AG04450 (cell line): ENCODE data around the gene ALOX5AP. TPM values are rescaled to one million over a fixed set of nuclear protein-coding genes. Genes with fewer than 3 reads are reported as not detected.

ENCODE experiments used
- CTCF ChIA-PET: fragments of 300-600, 350-600 bp; formaldehyde crosslinking; extraction: SDS; loops from one replicate; lab custom pipeline; 2022; ENCODE audit warnings: antibody characterized with exemption, inconsistent platforms; lab: Charles Lee
- POLR2A ChIA-PET: fragments of 350-600 bp; formaldehyde crosslinking; extraction: SDS; loops from one replicate; lab custom pipeline; 2021; ENCODE audit warnings: antibody characterized with exemption, inconsistent platforms; lab: Yijun Ruan, JAX
- DNase-seq: peaks from one replicate; pipeline ENCODE4 v3.0.0-alpha.2; 2011; ENCODE audit warnings: low read depth, low spot score
- H3K27ac ChIP-seq: one replicate; pipeline ENCODE4 v1.5.1; 2012; ENCODE audit warnings: low read depth, low read length, control low read depth
- H3K27me3 ChIP-seq: one replicate; pipeline ENCODE4 v1.6.0; 2012; ENCODE audit warnings: low read length; ENCODE audit not compliant: control insufficient read depth, insufficient read depth
- H3K4me3 ChIP-seq: 2 replicates; pipeline ENCODE4 v1.5.1; 2011; ENCODE audit warnings: mild to moderate bottlenecking, low read depth, low read length, control low read depth
- H3K9me3 ChIP-seq: 2 replicates; pipeline ENCODE4 v1.5.1; 2012; ENCODE audit warnings: low read length; ENCODE audit not compliant: control insufficient read depth, insufficient read depth
- CTCF ChIP-seq: IDR thresholded peaks from 2 replicates; pipeline ENCODE4 v1.5.1; 2011; ENCODE audit warnings: low read depth, low read length, control low read depth, inconsistent platforms
- polyA plus RNA-seq: library from polyadenylated mRNA; depleted of rRNA; stranded (reverse); fragments of >200 nt; gene quantifications from 2 replicates; pipeline ENCODE4 v1.2.3, GENCODE V29; 2011

ALOX5AP gene
- polyA plus RNA-seq, 1 experiment = 6.4 TPM

DNA sequence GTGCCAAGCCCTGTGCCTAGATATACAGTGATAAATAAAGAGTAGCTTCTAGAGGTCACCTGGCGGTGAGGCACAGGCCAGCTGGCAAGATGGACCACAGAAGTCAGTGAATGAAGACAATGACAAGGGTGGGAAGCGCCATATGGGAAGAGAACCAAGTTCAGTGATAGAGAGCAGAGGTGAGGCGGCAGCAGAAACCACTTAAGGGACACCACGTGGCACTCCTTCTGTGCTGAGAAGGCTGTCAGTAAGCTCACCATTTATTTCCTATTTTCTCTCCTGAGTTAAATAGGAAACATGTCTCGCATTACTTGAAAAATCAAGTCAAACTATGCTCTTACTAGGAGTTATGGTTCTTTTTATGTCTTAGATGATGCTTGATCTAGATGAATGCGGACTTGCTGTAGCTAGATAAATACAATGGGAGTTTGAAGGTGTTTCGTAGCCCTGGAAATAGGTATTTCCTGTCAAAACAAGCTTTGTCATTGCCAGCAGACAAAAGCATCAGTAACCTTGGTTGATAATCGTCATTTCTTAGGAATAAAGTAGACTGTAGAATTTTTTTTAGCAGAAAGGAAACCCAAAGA, 17.8 kb downstream of the ALOX5AP start:
- no peak for TF ChIP-seq CTCF
- Histone ChIP-seq H3K4me3 (no peak overlapping the region), H3K9me3 (no peaks in the 10 kb centered on the region), H3K27me3 (peaks cover 22% of the 10 kb centered on the region), H3K27ac (no peak overlapping the region)
- POLR2A ChIA-PET = interaction anchor here (0.6 kb wide), 1 partner anchor 165 kb away, joined by 4 read pairs; no protein-coding TSS in a partner anchor
- CTCF ChIA-PET = interaction anchor here (1.1 to 1.5 kb wide), 2 partner anchors 40 to 292 kb away, joined by 3 to 5 read pairs; no protein-coding TSS in a partner anchor
- DNase-seq = no peak

DNA sequence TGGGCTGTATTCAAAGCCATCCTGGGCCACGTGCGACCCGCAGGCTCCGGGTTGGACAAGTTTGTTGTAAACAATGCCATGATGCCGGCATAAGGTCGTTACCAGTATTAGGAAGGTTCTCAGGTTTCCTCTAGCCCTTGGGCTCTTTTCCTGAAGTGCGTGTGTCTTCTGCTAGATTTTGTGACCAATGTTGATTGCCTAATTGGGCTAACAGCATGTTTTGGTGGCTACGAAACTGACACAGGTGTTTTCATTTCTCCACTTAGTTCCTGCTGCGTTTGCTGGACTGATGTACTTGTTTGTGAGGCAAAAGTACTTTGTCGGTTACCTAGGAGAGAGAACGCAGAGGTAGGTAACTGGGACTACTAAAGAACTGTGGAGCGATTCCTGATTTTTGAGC, 20.3 kb downstream of the ALOX5AP start:
- Histone ChIP-seq H3K9me3 (no peaks in the 10 kb centered on the region), H3K4me3 (no peak overlapping the region), H3K27ac (no peak overlapping the region), H3K27me3 (peaks cover 17% of the 10 kb centered on the region)
- DNase-seq = no peak
- no peak for TF ChIP-seq CTCF
- ChIA-PET CTCF (no interaction called here), POLR2A (no interaction called here)

DNA sequence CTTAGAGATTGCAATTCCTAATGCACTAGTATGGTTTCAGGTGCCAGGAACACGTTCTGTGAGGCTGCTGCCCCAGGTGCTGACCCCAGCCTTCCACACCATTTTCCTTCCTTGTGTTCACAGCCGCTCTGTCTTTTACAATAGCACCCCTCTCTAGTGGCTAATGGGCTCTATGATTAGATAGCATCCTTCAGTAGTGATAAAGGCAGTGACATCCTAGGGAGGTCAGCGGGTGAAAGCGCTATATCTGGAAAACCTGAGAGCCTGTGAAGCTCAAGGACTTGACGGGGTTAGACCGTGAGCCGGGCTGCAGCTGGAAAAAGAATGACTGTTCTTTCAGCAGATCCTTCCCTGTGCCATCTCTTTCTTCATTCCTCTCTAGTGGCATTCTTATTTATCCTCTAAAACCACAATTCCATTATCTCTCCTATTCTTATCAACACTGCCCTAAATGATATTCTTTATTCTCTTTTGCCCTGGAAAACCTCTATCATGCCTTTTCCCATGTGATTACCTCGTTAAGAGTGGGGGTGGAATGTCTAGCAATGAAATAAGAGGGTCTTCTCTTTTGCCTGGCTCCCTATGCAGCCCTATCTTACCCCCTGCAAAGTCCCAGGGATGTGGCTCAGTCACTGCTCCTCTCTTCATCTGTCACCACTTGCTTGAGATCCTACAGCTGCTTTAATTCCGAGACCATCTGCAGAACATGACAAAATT, 21.8 kb downstream of the ALOX5AP start:
- POLR2A ChIA-PET = no interaction called here
- CTCF ChIA-PET = no interaction called here
- no peak overlapping the region for H3K27ac ChIP-seq

GRCh38 chr13:30759748-30760147, 24.4 kb downstream of the ALOX5AP start:
- Histone ChIP-seq H3K27ac (no peak overlapping the region), H3K27me3 (peaks cover 11% of the 10 kb centered on the region), H3K4me3 (no peak overlapping the region), H3K9me3 (no peaks in the 10 kb centered on the region)
- no peak for TF ChIP-seq CTCF
- POLR2A ChIA-PET = no interaction called here
- CTCF ChIA-PET = interaction anchor here (1.0 kb wide), 1 partner anchor 43 kb away, joined by 3 read pairs; no protein-coding TSS in a partner anchor
- DNase-seq = no peak

More for the DNA sequence above, 21.8 kb downstream of the ALOX5AP start:
- no peak for TF ChIP-seq CTCF
- H3K9me3 ChIP-seq = no peaks in the 10 kb centered on the region
- peaks cover 17% of the 10 kb centered on the region for H3K27me3 ChIP-seq
- DNase-seq = no peak
- no peak overlapping the region for H3K4me3 ChIP-seq

DNA sequence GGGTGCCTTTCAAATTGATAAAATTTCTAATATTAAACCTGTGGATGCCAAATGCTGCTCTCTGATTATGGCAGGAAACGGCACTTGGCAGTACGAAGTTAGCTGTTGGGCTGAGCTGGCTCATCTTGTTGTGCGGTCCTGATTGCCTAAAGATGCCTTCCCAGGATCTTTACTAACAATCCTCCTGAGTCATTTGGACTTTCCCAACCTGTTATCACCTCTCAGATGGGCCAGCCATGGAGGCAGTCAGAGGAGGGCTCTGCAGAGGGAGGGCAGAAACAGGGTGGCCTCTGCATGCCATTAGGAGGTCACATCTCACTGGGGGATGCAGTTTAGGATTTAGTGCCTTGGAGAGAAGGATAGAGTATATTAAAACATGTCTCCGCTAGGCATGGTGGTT, 27.3 kb downstream of the ALOX5AP start:
- no peak for TF ChIP-seq CTCF
- peaks cover 2% of the 10 kb centered on the region for H3K27me3 ChIP-seq
- CTCF ChIA-PET = interaction anchor here (1.0 kb wide), 1 partner anchor 12 kb away, joined by 4 read pairs; no protein-coding TSS in a partner anchor
- DNase-seq = no peak
- H3K27ac ChIP-seq = no peak overlapping the region
- POLR2A ChIA-PET = no interaction called here
- no peaks in the 10 kb centered on the region for H3K9me3 ChIP-seq
- no peak overlapping the region for H3K4me3 ChIP-seq
